Stimulated activated CD4-positive, alpha-beta T cell treated with anti-CD3 and anti-CD28 coated beads, Interleukin-1b, Interleukin-23, amount 100 ng/mL, for 48 hours (primary cell): ENCODE measurements around the gene NR4A1.

Experiments used
- DNase-seq: peaks from one replicate; pipeline ENCODE4 v3.0.0-alpha.2; 2020

NR4A1 gene

GRCh38 chr12:52043386-52044212 lies 7.6 kb upstream of the NR4A1 start:
- no peak for DNase-seq

- no peak for DNase-seq
Measured at GRCh38 chr12:52044292-52044983, 6.8 kb upstream of the NR4A1 start.

- DNase-seq = no peak
Measured at GRCh38 chr12:52045794-52046199, 5.4 kb upstream of the NR4A1 start.

- no peak for DNase-seq
Measured at GRCh38 chr12:52046859-52047258, 4.4 kb upstream of the NR4A1 start.

- no peak for DNase-seq
Measured at GRCh38 chr12:52049286-52049685, 2.0 kb upstream of the NR4A1 start.

- no peak for DNase-seq
Measured at GRCh38 chr12:52049688-52050087, 1.6 kb upstream of the NR4A1 start.

- no peak for DNase-seq
Measured at GRCh38 chr12:52050116-52050757, 1.0 kb upstream of the NR4A1 start.

- no peak for DNase-seq
Measured at GRCh38 chr12:52052468-52053186, 1.4 kb downstream of the NR4A1 start.

GRCh38 chr12:52053536-52054209 lies 2.4 kb downstream of the NR4A1 start:
- no peak for DNase-seq

GRCh38 chr12:52054231-52054832 lies 3.1 kb downstream of the NR4A1 start:
- DNase-seq = no peak

GRCh38 chr12:52054833-52055730 lies 3.8 kb downstream of the NR4A1 start:
- no peak for DNase-seq

- no peak for DNase-seq
Measured at GRCh38 chr12:52055731-52056711, 4.8 kb downstream of the NR4A1 start.

GRCh38 chr12:52056801-52057637 lies 5.8 kb downstream of the NR4A1 start:
- no peak for DNase-seq

GRCh38 chr12:52057638-52058576 lies 6.7 kb downstream of the NR4A1 start:
- no peak for DNase-seq

- DNase-seq = no peak
Measured at GRCh38 chr12:52058631-52059361, 7.6 kb downstream of the NR4A1 start.

- DNase-seq = no peak
Measured at GRCh38 chr12:52059582-52060497, 8.6 kb downstream of the NR4A1 start.
